GM19468 (cell line): ENCODE data around the gene SPOCK2.

Experiments used
- ATAC-seq: cut with Tn5 transposase; IDR thresholded peaks from one replicate; pipeline ENCODE4 v1.9.1; 2021; ENCODE audit warnings: mild to moderate bottlenecking, moderate library complexity, moderate number of reproducible peaks; ENCODE audit not compliant: unreplicated experiment; ENCODE audit errors: extremely low read depth

The SPOCK2 gene

DNA sequence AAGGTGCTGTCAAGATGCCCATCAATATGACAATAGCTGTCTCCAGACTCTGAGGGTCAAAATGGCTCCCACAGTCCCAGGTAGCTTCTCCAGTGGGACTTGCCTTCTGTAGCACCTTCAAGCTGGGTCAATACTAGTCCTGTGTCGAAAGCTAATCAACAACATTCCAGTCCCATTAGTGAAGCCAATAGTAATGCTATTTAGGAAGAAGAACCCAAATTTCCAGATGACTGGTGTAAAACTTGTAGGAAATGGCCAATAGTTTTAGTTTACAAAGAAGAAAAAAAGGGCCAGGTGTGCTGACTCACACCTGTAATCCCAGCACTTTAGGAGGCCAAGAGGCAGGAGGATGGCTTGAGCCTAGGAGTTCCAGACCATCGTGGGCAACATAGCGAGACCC, 2.0 kb upstream of the SPOCK2 start:
- ATAC-seq: no peak

DNA sequence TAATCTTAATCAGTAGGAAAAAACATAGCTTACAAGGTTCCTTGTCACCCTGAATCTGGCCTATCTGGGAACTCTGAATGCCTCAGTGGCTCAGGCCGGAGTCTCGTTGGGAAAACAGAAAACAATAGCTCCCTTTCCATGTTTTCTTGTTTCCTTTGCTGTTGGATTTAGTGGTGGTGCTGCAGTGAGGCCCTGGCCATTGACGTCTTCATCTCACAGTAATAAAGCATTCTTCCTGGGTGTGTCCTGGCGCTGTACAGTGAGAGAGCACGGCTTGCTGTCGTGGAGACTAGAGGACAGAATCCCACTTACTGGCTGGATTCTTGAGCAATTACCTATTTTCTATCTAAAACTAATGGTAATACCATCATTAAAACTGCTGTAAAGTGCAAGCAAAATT, 1.3 kb upstream of the SPOCK2 start:
- ATAC-seq: no peak

DNA sequence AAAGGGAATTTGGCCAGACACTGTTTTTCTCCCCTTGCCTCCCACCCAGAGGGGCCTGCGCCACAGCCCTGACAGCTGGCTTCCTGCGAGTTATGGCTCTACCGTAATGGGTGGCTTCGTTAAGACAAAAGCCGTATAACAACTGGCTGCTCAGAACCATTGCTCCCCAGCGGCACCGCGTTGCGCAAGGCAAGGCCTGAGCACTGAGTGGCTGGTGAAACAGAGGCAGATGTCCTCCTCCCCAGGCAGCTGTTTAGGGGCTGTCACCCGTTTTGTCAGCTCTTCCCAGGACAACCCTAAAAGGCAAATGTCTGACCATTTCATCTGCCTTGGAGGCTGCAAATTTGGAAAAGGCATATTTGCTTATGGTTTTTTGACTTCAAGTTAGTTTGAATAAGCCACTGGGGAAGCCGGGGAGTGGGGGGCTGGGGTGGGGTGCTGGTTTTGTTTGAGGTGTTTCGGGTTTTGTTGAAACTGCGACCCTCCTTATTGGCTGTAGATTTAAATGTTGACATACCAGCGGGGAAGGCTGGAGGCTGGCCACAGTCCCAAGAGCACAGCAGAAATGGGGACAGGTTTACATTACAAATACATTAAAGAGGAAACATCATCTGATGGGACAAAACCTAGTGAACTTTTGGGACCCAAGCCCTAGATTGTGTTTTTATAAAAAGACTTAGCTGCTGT, 681 bp upstream of the SPOCK2 start:
- ATAC-seq: no peak

DNA sequence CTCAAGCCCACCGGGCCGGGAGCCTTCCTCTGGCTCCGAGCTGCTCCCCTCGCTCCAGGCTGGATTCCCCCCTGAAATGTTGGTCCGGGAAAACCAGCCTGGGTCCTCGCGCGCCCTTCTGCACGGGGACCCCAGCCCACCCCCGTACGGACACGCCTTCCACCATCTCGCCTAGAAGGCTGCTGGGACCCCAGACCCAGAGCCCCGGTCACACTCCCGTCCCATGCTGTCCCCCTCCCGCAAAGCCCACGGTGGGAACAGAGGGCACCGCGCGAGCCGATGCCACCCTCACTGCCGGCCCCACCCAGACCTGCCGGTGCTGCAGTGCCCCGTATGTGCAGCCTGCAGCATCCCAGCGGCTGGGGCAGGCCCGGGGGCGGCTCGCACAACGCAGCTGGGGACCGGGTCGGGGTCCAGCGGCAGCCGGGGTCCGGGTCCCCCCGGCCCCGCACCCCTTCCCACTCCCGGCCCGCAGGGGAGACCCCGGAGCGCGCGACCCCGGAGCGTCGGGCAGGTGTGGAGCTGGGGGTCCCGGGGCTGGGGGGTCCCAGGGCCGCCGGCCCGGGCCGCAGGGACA, 871 bp downstream of the SPOCK2 start:
- no peak for ATAC-seq

DNA sequence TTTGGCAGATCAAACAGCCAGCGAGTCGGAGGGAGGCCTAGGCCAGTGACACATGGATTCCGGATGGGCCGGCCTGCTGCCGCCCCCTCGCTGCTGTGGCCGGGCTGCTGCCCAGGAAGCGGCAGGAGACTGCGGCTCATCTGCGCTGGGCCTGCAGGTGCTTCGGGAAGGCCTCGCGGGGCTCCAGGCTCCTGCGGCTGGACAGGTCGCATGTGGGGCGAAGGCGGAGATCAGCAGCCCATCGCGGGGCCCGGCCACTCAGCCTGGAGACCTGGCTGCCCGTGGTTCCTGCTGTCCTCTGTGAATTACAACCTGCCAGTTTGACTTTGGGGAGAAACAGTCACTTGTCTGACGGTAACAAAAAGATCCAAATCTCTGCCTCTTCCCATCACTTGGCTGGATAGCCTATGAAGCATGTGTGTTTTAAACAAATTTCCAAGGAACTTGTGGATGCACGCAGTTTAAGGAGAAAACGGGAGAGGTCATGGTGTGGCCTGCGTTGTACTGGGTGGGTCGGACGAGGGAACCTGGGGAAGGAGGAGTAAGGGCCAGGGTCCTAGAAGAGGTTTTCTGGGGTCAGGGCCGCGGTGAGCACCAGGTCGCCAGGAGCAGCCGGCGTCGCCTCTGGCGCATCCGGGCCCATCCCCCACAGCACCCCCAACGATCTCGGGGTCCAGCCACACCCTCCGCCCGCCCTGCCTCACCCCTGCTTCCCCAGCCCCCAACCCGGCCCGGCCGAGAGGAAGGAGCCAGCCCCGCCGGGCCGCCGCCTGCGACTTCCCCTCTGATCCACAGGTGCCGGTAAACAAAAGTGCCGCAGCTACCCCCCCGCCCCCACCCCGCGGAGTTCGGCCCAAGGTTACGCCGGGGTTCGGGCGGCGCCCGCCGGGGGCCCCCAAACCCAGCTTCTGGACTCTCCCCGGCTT, 1.6 kb downstream of the SPOCK2 start:
- no peak for ATAC-seq

DNA sequence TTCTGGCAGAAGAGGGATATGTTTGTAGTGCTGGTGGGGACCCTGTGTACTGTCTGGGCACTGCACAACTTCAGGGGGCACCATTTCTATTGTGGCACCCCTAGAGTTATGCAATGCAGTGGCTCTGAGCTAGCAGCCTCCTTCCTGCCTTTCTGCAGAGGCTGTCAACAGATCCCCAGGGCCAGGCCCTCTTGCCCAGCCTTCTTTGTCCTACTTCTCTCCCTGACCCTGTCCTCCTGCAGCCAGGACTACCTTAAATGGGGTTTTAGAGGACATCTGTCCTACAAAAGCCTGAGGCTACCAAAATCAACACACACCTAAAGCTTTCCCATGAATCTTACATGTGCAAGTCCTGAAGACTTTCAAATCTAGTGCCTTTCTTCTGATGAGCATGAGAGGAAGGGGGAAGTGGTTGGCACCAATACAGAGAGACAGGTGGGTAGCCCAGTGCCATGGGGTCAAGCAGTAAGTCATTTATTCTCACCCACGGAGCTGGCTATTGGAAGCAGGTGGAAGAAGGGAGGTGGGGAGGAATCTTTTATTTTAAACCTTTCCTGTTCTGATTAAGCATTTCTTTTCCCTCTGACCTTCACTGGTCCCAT, 2.4 kb downstream of the SPOCK2 start:
- ATAC-seq: no peak

DNA sequence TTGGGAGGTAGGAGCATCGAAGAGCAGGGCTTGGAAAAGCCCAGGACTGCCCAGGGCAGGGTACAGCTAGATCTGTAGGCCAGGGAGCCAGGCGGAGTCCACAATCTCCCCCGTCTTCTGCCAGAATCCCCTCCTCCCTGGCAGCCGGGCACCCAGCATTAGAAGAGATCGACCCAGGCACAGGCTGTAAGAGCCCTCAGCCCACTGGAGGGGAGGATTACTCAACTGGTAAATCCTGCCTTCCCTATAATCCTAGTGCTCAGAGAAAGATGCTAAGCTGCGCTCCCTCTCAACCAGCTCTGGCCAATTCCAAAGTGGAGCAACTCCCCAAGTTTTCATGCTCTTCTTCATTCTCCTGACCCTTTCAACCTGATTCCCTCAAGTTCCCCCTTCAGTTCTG, 3.2 kb downstream of the SPOCK2 start:
- ATAC-seq: no peak

DNA sequence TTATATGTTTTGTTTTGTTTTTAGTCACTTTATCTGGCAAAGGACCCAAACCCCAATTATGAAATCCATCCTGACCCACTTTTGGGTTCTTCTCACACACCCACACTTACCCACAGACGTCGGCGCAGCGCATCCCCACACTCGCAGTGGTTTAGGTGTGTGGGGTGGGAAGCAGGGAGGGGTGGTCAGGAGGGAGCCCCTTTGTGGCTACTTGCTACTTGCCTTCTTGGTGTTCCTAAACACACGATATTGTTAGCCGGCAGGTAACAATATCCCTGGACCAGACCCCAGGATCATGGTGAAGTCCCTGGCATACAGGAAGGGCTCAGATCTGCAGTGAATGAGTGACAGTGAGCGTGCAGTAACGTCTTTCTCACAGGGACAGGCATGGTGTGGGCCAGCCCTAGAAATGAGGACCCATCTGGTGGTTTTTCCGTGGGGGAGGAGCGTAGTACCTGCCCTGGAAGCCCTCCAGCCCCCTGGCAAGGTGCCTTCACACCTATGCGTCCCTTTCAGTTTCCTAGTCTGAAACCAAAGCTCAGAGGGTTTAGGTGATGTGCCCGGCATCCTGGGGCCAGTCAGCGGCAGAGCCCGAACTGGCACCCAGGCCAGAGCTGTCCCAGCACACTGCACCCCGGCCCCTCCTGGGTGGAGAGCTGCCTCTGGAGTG, 4.4 kb downstream of the SPOCK2 start:
- no peak for ATAC-seq

DNA sequence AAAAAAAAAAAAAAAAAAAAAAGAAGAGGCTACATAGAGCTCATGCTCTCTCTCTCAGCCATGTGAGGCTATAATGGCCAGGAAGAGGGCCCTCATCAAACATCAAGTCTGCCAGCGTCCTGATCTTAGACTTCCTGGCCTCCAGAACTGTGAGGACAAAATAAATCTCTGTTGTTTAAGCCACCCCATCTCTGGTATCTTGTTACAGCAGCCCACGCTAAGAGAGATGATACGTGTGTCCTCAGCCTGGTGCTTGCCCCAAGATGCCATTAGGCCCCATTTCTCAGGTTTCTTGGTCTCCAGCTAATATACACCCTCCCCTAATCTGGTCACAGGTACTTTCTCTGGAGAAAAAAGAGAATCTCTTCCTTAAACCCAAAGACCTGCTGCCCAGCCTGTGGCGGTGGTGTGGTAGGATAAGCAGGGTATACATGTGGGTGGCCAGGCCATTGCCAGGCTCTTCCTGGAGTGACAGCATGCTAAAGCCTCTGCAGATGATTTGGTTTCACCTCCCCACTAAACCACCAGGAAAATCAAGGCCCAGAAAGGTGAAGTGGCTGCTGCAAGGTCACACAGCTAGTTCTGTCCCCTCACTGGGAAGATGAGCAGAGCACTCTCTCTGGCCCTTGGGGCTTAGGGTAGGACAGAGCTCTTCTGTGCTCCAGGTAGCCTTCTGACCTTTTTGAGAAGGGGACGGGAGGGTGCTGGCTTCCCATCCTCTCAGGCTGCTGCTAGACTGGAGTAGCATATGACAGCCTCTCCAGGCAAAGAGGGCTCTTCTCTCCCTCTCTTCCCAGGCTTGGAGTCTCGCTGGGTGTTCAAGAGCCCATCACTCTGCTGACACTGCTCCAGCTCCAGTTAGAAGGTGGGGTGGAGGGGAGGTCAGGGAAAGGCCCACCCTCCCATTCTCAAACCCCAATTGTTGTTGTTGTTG, 5.2 kb downstream of the SPOCK2 start:
- ATAC-seq: no peak

DNA sequence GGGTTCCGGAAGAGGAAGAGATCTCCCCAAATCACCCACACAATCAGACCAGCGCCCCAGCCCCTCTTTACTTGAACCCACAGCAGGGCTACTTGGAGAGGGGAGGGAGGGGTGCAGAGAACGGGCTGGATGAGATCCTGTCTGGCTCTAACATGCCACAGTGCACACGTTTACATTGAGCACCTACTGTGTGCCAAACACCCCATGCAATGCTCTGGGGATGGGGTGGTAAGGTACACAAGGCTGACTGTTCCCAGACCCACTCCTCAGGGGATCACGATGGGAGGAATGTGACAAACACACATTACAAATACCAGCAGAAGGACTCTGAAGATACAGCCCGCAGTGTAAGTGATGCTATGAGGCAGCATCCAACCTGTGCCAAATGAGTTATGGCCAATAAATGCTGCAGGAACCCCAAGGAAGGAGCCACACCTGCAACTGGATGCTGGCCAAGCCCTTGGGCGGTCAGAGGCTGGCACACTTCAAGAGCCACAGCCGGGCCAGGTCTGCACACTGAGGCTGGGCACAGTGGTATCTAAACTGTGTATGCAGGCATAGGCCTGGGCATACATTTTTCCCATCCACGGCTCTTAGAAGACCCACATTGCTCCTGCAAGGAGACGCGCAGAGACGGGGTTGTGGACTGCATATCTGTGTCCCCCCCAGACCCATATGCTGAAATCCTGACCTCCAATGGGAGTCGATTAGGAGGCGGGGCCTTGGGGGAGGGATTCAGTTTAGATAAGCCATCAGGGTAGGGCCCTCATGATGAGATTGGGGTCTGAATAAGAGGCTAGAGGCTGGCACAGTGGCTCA, 6.4 kb downstream of the SPOCK2 start:
- ATAC-seq: no peak

DNA sequence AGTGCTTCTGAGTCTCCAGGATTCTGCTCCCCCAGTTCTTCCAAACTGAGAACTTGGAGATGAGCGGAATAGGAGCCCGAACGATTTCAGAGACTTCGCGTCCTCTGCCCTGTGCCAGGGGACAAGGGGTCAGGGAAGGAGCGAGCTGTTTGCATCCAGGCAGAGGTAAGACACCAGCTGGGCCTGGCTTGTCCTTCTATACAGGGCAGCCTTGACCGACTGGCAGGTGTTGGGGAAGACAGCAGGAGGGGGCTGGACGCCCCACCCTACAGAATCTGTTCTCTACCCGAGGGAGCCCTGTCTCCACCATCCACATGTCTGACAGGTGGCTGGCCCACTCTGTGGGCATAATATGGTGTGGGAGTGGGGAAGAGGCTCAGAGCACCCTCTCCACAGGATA, 7.1 kb downstream of the SPOCK2 start:
- ATAC-seq: no peak

DNA sequence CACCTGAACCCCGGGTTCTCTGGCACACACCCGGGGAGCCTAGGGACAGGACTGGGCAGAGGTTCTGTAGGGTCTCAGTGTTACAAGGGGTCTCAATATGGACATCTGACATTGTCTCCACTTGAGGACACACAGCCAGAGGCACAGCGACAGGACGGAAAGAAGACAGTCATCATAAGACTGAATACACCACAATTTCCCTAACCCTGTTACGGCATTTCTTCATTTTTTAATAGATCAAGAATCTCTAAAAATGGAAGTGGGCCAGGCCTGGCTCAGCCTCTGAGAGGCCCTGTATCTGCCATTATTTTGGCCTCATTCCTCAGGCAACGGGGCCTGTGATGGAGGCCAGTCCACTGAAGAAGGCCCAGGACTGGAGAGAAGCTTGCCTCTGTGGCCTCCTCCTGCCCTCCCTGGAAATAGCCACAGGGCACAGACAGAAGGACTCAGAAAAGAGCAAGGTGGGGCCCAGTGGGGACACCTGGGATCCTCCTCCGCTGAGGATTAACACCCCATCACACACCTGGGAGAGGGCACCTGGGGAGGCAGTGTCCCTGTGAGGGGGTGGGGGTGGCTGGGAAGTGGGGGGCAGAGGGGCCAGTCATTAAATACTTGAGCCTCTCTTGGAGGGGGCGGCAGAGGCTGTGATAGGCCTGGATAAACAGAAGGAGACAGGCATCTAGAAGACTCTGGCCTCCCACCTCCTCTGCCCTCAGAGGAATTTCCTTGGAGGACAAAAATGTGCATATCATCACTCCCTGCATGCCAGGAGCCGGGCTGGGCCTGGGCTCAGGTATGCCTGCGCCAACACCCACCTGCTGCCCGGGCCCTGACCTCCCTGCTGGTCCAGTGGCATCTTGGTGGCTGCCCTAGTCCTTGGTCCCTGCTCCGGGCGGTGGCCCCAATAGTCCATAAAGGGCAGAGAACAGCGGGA, 8.0 kb downstream of the SPOCK2 start:
- ATAC-seq: no peak

DNA sequence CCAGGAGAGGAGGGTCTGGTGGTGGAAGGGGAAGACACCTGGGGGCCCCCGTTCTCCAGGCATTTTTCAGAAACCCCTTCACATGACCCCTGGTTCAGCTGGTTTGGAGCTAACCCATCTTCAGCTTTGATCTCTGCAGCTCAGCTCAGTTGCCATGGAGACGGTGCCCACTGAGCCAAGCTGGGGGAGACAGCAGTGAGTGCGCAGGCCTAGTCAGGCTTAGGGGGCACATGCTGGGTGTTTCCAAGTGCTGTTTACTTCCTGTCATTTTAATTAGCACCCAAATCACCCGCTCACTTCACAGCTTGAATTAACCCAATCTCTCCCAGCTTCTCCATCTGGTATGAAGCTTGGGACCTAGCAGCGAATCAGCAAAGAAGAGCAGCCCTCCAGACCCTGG, 9.0 kb downstream of the SPOCK2 start:
- no peak for ATAC-seq

DNA sequence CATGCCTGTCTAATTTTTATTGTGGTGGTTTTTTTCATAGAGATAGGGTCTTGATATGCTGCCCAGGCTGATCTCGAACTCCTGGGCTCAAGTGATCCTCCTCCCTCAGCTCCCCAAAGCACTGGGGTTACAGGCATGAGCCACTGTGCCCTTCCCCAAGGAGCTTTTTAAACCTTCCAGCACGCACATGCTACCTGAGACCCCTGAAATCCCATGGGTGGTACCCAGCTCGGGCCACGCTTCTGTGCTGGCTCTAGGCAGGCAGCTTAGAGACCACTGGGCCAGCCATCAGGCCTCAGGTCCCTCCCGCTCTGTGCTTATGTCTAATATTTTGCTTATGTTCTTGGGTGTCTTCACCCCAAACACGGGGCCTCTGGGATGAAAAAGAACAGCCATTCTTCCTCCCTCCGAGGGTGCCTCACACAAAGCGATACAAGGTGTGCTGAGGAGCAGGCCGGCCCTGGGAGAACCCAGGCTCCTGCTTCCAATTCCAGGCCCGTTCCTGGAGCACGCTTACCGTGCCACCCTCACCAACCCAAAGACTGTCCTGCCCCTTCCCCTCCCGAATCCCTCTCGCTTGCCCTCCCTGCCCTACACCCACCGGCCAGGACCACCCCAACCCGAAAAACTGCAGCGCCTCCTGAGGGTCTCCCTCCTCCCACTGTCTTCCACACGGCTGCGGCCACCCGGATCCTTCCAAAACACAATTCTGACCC, 10.9 kb downstream of the SPOCK2 start:
- no peak for ATAC-seq

DNA sequence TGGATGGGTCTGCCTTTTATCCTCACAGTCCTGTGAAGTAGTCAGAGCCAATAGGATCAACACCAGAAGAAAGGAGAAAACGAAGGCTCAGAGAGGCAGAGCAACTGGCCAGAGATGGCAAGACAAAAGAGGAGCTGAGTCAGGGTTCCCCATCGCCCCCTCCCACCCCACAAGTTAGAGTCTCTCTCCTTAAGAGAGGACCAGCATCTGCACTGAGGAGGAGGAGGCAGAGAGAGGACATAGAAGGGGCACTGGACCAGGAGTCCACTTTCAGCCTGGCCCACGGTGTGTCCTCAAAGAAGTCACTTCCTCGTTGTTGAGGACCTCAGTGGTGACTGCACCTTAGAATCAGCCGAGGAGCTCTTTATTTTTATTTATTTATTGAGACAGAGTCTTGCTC, 11.6 kb downstream of the SPOCK2 start:
- no peak for ATAC-seq

DNA sequence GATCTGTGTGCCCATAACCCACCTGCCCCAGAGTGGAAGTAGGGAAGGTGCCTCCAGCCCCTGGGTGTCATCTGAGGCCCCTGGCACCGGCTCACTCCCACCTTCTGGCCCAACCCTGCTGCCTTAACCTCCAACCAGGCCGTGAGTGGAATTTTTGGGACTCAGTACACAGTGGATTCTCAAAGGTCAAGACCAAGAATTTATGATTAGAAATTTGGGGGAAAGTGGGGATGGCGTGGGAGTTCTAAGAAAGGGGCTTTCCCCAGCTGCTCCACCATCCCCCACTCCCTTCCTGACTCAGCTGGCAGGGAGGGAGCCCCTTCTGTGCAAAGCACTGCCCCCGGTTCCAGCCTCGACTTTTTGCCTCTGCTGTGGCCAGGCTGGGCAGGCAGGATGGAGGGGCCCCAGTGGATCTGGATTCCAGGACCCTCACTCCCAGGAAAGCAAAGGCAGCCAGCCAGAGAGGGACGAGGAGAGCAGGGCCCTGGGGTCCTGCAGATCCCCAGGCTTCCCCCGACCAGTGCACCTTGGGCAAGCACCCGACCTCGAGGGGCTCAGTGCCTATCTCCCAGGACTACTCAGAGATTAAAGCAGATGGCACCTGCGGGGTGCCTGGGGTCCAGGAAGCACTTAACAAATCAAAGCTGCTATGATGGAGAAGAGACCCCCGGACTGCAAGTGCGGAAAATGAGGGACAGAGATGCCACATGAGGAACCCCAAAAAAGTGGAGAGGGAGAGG, 12.8 kb downstream of the SPOCK2 start:
- ATAC-seq: no peak
